Neural cell (in vitro differentiated cells): ENCODE results near the gene RTTN. TPM values are rescaled to one million over a fixed set of nuclear protein-coding genes. Genes with fewer than 3 reads are reported as not detected.

Experiments used
- H2AFZ ChIP-seq: fragments of 200-600, 300-800 bp; sonication (generic), shearing (Covaris generic); 2 replicates; pipeline ENCODE4 v1.6.0; 2014; ENCODE audit warnings: low read depth, mild to moderate bottlenecking, antibody characterized with exemption, low read length, moderate library complexity
- H3F3A ChIP-seq: fragments of 200-600 bp; shearing (Covaris generic); 2 replicates; pipeline ENCODE4 v1.6.1; 2016; ENCODE audit warnings: mild to moderate bottlenecking, moderate library complexity, mixed read lengths, antibody characterized with exemption, low read length; ENCODE audit not compliant: insufficient read depth, poor library complexity, severe bottlenecking
- H3K27ac ChIP-seq: fragments of 200-600, 300-800 bp; sonication (generic), shearing (Covaris generic); 2 replicates; pipeline ENCODE4 v1.5.1; 2014; ENCODE audit warnings: mild to moderate bottlenecking, low read length, moderate library complexity
- H3K27me3 ChIP-seq: fragments of 300-800, 200-600 bp; sonication (generic), shearing (Covaris generic); 2 replicates; pipeline ENCODE4 v1.6.0; 2014; ENCODE audit warnings: mild to moderate bottlenecking, low read depth, low read length, moderate library complexity; ENCODE audit not compliant: insufficient read depth
- H3K36me3 ChIP-seq: fragments of 300-800, 200-600 bp; sonication (generic), shearing (Covaris generic); 2 replicates; pipeline ENCODE4 v1.5.1; 2014; ENCODE audit warnings: mild to moderate bottlenecking, antibody characterized with exemption, low read length, moderate library complexity; ENCODE audit not compliant: insufficient read depth
- H3K4me2 ChIP-seq: fragments of 300-800, 200-600 bp; sonication (generic), shearing (Covaris generic); 2 replicates; pipeline ENCODE4 v1.6.0; 2014; ENCODE audit warnings: mild to moderate bottlenecking, low read length
- H3K4me3 ChIP-seq: fragments of 300-800, 200-600 bp; sonication (generic), shearing (Covaris generic); 2 replicates; pipeline ENCODE4 v1.5.1; 2014; ENCODE audit warnings: mild to moderate bottlenecking, low read length, moderate library complexity
- H3K79me2 ChIP-seq: fragments of 200-600 bp; shearing (Covaris generic); replicated peaks from 2 replicates; pipeline ENCODE4 v1.6.0; 2014; ENCODE audit warnings: mild to moderate bottlenecking, low read length, moderate library complexity; ENCODE audit not compliant: insufficient read depth
- H3K9ac ChIP-seq: fragments of 300-800, 200-600 bp; sonication (generic), shearing (Covaris generic); 2 replicates; pipeline ENCODE4 v1.6.1; 2016; ENCODE audit warnings: mild to moderate bottlenecking, low read length, mixed read lengths
- H3K9me2 ChIP-seq: fragments of 200-600 bp; shearing (Covaris generic); 2 replicates; pipeline ENCODE4 v1.6.1; 2016; ENCODE audit warnings: mild to moderate bottlenecking, low read length, mixed read lengths; ENCODE audit not compliant: insufficient read depth
- H3K9me3 ChIP-seq: fragments of 200-600, 300-800 bp; sonication (generic), shearing (Covaris generic); 2 replicates; pipeline ENCODE4 v1.6.1; 2016; ENCODE audit warnings: mild to moderate bottlenecking, mixed run types, low read length, moderate library complexity, mixed read lengths
- H4K20me1 ChIP-seq: fragments of 200-600 bp; shearing (Covaris generic); 2 replicates; pipeline ENCODE4 v1.6.1; 2016; ENCODE audit warnings: mild to moderate bottlenecking, mixed run types; ENCODE audit not compliant: insufficient read depth
- CTCF ChIP-seq: fragments of 450-650 bp; IDR thresholded peaks from 2 replicates; pipeline ENCODE4 v1.5.1; 2014; ENCODE audit warnings: antibody characterized with exemption, mild to moderate bottlenecking, moderate library complexity; ENCODE audit not compliant: poor library complexity, severe bottlenecking
- EP300 ChIP-seq: fragments of 450-650 bp; conservative IDR thresholded peaks from 2 replicates; pipeline ENCODE4 v1.6.1; 2014; ENCODE audit warnings: antibody characterized with exemption, mild to moderate bottlenecking, moderate library complexity; ENCODE audit not compliant: poor library complexity, severe bottlenecking
- EZH2 ChIP-seq: fragments of 200-600, 300-800 bp; shearing (Covaris generic), sonication (generic); IDR thresholded peaks from 2 replicates; pipeline ENCODE4 v1.6.1; 2014; ENCODE audit warnings: antibody characterized with exemption, low read length, borderline replicate concordance, mild to moderate bottlenecking; ENCODE audit not compliant: insufficient read depth, poor library complexity, severe bottlenecking
- MXI1 ChIP-seq: fragments of 450-650 bp; conservative IDR thresholded peaks from 2 replicates; pipeline ENCODE4 v1.6.1; 2014; ENCODE audit warnings: antibody characterized with exemption, mild to moderate bottlenecking; ENCODE audit not compliant: poor library complexity, severe bottlenecking
- POLR2AphosphoS5 ChIP-seq: IDR thresholded peaks from 2 replicates; pipeline ENCODE4 v1.6.1; 2012
- RAD21 ChIP-seq: fragments of 450-650 bp; conservative IDR thresholded peaks from 2 replicates; pipeline ENCODE4 v1.6.1; 2014; ENCODE audit warnings: antibody characterized with exemption, mild to moderate bottlenecking, moderate library complexity
- REST ChIP-seq: IDR thresholded peaks from 2 replicates; pipeline ENCODE4 v1.6.1; 2012; ENCODE audit warnings: borderline replicate concordance
- SMC3 ChIP-seq: fragments of 450-650 bp; conservative IDR thresholded peaks from 2 replicates; pipeline ENCODE4 v1.6.1; 2014; ENCODE audit warnings: antibody characterized with exemption, mild to moderate bottlenecking, moderate library complexity; ENCODE audit not compliant: poor library complexity
- TAF1 ChIP-seq: IDR thresholded peaks from 2 replicates; pipeline ENCODE4 v1.6.1; 2012; ENCODE audit warnings: low read depth
- polyA plus RNA-seq: library from polyadenylated mRNA; depleted of rRNA; stranded (reverse); fragments of >200 nt; gene quantifications from 2 replicates; pipeline ENCODE4 v1.2.3, GENCODE V29; 2014

RTTN gene
- polyA plus RNA-seq, 1 donor from 2014 or later = 24.2 TPM

- no peaks in the 10 kb centered on the region for H3F3A ChIP-seq
- no peak overlapping the region for H3K27ac ChIP-seq
- no peak overlapping the region for H3K4me3 ChIP-seq
- H3K27me3 ChIP-seq = no peaks in the 10 kb centered on the region
- no peak overlapping the region for H2AFZ ChIP-seq
- H3K9me3 ChIP-seq = no peaks in the 10 kb centered on the region
- H3K79me2 ChIP-seq = no peaks in the 10 kb centered on the region
- H3K9ac ChIP-seq = no peak overlapping the region
- H3K4me2 ChIP-seq = no peak overlapping the region
- H4K20me1 ChIP-seq = no peaks in the 10 kb centered on the region
- H3K36me3 ChIP-seq = no peaks in the 10 kb centered on the region
- H3K9me2 ChIP-seq = no peaks in the 10 kb centered on the region
- TF ChIP-seq EP300 (no peak), MXI1 (no peak), SMC3 (no peak), REST (no peak), POLR2AphosphoS5 (no peak), RAD21 (no peak), EZH2 (no peak), CTCF (no peak), TAF1 (no peak)
These were observed 23.8 kb downstream of the RTTN start for GRCh38 chr18:70181725-70182124.

- H3K36me3 ChIP-seq = no peaks in the 10 kb centered on the region
- TF ChIP-seq EP300 (no peak), RAD21 (no peak), REST (no peak)
- no peak overlapping the region for H3K9ac ChIP-seq
- no peaks in the 10 kb centered on the region for H3K27me3 ChIP-seq
- H3K9me3 ChIP-seq = no peaks in the 10 kb centered on the region
- H2AFZ ChIP-seq = no peak overlapping the region
- no peak overlapping the region for H3K4me3 ChIP-seq
- no peak overlapping the region for H3K27ac ChIP-seq
- no peaks in the 10 kb centered on the region for H4K20me1 ChIP-seq
- no peaks in the 10 kb centered on the region for H3K9me2 ChIP-seq
- no peaks in the 10 kb centered on the region for H3K79me2 ChIP-seq
- no peaks in the 10 kb centered on the region for H3F3A ChIP-seq
- H3K4me2 ChIP-seq = no peak overlapping the region
These were observed 24.5 kb downstream of the RTTN start for GRCh38 chr18:70181015-70181414.
